Measurements from ENCODE around the gene ACP4.

GRCh38 chr19:50778906-50779430 lies 11.2 kb upstream of the ACP4 start:
- TF ChIP-seq CTCF (IDR thresholded peaks at IDR 0.05; ENCODE audit: low read depth, low read length) (no peak), EZH2phosphoT487 (IDR thresholded peaks at IDR 0.05; ENCODE audit: low read depth) (no peak)

All from OCI-LY3 (cell line).